Activated CD4-positive, alpha-beta T cell treated with anti-CD3 and anti-CD28 coated beads, Interleukin-2, amount 50 U/mL, for 16 hours (primary cell): Measurements from ENCODE around the gene TSPEAR.
"Not testable (repeated sequence)": the region's sequence is repeated elsewhere in the genome, so short reads cannot be mapped to it uniquely, and the experiment has no call there.

Source experiments
- DNase-seq: peaks from one replicate; pipeline ENCODE4 v3.0.0-alpha.2; 2020

The TSPEAR gene

DNA sequence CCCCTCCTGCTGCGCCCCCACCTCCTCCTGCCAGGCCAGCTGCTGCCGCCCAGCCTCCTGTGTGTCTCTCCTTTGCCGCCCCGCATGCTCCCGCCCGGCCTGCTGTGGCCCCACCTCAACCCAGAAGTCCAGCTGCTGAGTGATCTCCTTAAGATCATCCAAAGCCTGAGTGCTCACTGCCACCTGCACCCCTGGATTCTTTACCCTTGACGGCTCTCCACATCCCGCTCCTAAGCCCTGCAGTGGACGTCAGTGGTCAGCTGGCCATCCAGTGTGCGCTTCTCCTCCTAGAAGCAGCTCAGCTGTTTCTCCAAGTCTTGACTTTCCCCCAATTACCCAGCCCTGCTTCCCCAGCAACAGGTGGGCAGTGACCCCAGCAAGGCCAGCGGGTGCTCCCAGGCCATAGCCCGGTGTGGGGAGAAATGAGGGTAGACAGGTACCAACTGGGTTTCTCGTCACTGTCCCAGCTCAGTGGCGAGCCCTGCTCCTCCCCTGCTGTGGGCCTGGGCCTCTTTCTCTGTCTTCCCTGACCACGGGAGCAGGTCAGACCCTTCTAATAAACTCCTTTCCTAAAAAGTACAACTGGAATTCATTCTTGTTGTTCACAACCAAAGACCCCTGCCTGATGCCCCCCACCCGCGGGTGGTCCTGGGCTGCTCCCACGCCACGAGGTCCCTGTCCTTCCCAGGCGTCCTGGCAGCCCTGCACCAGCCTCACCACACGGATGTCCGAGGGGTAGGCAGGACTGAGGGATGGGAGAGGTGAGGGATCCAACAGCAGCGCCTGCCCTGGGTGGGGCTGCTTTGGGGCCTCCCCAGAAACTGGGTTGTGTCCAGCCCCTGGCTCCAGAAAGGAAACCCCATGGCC lies 109.5 kb downstream of the TSPEAR start:
- no peak for DNase-seq

DNA sequence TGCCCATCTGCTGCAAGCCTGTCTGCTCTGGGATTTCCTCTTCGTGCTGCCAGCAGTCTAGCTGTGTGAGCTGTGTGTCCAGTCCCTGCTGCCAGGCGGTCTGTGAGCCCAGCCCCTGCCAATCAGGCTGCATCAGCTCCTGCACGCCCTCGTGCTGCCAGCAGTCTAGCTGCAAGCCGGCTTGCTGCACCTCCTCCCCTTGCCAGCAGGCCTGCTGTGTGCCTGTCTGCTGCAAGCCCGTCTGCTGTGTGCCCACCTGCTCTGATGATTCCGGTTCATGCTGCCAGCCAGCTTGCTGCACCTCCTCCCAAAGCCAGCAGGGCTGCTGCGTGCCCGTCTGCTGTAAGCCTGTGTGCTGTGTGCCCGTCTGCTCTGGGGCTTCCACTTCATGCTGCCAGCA lies 110.3 kb downstream of the TSPEAR start:
- DNase-seq, result not testable (repeated sequence)

DNA sequence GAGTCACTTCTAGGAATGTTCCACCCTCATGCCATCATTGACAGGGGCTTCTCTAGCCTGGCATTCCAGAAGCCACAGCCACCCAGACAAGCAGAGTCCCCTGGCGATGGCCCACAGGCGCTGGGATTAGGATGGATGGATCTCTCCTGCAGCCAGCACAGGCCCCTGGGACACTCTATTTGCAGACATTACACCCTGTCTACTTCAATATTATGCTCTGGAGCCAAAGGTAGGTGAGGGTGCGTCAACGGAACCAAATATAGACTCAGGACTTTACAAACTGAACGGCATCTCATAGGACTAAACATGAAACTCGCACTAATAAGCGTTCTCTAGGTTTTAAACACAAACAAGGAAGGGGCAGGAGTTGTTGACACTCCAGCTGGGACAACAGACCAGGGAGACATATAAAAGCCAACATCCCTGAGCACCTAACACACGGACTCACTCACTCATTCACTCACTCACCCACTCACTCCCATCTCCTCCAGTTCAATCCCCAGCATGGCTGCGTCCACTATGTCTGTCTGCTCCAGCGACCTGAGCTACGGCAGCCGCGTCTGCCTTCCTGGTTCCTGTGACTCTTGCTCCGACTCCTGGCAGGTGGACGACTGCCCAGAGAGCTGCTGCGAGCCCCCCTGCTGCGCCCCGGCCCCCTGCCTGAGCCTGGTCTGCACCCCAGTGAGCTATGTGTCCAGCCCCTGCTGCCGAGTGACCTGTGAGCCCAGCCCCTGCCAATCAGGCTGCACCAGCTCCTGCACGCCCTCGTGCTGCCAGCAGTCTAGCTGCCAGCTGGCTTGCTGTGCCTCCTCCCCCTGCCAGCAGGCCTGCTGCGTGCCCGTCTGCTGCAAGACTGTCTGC lies 111.0 kb downstream of the TSPEAR start, which contains the start of gene KRTAP10-7:
Gene KRTAP10-7 (plus strand): TSS at position 480 of the 861 bp plus-strand sequence. CDS start 25 bp downstream, at position 505.
- DNase-seq, result not testable (repeated sequence)

DNA sequence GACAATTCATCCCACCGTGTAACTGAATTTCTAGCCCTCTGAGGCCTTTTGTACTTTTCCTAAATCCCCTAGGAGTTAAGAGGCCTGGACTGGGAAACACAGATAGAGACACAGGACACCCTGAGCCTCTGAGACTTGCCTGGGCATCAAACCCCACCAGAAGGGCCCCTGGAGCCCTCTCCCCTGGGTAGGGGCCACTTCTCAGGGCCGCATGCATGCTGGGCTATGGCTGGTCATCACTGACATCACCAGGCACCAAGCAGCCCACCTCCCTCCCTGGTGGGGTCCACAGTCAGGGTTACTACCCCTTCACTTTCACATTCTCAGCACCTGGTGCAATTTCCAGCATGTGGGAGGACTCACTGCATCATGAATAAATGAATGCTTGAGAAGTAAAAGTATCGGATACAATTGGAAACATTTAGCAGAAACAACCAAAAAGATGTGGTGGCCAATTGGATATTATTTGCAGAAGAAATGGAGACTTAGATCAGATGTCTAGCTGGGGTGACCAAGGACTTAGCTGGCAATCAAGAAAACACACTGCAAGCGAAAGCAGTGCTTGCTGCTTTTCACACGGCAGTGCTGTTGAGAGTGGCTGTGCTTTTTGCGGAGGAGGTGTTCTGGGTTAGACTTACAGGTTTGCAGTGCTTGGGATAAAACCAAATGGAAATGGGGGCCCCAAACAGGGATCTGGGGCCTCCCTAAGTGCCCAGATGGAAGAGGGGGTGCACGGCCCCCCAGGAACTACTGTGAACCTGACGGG lies 111.9 kb downstream of the TSPEAR start:
- no peak for DNase-seq

DNA sequence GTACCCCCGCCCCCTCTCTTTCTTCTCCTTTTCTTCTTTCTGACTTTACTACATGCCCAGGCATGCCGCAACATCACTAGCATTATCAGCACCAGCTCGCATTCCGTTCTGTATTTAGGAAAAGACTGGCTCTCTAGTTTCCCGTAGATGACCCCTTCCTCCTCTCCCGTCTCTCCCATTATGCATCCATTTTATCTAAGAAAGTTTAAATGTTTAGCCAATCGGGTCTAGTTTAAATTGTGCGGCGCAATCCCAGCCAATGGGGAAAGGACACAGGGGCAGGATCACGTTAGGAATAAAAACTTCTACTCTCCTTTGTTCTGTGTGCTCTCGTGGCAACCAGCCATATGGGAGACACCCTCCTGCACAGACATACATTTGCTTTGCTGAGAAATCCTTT lies 113.3 kb downstream of the TSPEAR start:
- no peak for DNase-seq

DNA sequence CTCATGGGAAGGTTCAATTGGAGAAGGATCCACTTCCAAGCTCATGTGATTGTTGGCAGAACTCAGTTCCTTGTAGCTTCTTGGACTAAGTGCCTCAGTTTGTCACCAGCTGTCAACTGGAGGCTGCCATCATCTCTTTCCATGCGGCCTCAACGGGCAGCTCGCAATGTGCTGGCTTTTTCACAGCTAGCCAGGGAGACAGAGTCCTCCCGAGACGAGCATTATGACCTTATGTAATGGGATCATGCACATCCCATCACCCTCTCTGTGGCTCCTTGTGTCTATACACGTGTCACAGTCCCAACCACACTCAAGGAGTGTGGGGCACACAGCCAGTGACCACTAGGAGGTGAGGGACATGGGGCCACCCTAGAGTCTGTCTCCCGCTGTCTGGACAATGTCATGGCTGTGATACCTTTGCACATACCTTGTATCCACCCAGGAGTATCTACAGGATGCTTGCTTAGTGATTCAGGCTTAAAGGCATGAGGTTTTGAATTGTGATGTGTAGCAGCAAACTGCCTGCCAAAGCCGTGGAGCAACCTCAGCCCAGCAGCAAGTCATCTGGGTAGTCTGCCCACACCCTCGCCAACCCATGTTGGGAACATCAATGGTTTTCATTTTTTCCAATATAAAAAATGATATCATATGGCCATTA lies 115.2 kb downstream of the TSPEAR start:
- no peak for DNase-seq

DNA sequence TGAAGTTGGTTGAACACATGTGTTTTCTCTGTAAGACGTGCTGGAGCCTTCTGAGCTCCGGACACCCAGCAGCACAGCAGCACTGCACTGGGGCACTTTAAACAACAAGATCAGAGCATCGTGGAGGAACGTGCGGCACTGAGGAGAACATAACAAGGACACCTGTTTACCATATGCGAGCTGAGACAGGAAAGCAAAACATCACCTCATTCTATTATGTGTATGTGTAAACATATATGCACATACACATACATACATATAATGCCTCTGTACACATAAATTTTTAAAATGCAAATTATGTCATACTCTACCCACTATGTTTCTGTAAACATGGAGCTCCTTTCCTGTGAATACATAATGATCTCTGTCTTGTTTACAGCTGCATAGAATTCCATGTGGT lies 115.8 kb downstream of the TSPEAR start:
- no peak for DNase-seq

DNA sequence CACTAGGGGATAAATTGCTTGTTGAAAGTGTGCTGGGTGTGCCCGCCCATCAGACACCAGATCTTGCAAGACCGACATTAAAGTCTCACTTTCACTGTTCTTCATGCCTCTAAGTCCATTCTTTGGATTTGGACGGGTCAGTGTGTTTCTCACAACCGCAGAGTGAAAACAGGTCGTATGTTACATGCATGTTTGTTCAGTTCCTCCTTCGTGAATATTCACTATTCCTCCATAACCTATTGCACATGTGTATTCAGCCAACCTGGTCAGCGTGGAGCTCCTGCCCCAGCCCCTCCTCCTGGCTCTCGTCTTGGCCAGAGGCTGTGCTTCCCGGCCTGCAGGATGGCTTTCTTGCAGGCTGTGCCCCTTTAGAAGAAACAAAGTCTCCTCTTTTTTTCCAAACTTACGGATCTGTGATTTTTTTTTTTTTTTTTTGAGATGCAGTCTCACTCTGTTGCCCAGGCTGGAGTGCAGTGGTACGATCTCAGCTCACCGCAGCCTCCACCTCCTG lies 116.9 kb downstream of the TSPEAR start:
- DNase-seq, result no peak

DNA sequence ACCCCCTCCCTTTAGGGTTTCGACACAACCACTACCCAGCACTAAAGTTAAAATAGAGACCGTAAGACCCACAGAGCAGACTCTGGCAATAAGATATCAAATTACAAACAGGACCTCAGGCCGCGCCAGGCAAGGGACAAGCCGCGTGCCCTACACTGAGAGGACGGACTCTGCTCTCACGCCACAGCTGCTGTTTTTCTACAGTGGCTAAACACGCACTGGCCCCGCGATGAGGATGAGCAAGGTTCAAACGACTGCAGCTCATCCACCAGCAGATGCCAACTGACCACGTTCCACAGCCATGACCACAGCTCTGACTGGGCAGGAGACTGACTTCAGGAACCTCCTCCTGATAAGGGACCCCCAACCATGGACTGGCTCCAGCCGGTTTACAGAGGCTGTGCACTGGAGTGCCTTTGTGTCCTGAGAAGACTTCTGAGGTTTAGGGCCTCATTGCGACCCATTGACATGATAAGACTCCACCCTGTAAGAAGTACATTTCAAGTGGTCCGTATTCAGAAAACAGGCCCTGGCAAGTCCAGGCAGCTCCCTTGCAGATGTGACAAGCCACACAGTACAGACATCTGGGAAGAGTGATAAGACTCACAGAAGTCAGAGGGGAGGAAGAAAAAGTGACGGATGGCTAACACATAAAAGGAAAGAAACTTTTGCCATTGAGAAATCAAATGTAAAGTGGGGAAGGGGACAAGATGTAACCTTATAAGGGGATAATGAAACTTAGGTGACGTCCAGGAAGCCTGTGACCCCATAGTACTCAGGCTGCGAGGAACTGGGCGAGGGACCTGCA lies 117.6 kb downstream of the TSPEAR start:
- no peak for DNase-seq

DNA sequence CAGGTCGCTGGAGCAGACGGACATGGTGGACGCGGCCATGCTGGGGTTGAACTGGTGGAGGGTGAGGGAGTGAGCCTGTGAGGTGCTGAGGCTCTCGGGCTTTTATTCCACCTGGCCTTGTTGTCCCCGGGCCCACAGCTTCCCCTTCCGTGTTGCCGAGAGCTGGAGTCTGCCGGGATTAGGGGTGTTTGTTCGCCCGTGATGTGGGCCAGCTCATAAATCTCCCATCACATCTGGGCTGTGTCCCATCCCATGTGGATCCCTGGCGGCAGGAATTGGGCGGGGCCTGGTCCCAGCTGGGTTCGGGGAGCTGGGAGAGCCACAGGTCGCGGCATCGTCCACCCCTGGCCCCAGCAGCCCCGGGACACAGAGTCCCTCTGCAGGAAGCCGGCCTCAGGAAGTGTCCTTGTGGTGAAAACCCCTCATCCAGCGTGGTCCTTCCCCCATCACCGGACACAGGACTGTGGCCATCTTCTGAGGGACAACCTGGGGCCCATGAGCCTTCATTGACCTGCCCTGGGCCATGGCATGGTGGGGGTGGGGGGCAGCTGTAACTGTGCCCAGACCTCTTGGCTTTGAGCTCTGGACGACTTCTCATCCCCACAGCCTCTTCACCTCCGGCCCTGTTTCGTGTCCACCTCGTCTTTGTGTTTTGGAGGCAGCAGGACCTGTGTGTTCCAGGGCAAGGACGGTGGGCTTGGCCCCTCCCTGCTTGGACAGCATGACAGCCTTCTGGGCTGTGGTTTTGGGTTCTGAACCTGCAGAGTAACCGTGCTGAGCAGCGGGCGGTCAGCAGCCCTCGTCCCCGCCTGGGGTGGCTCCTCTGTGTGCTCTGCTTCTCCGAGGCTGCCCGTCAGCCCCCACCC lies 118.7 kb downstream of the TSPEAR start, which contains the start of gene KRTAP10-6:
Gene KRTAP10-6 (minus strand): TSS at position 60 of the 866 bp plus-strand sequence. CDS start 21 bp downstream, at position 39.
- no peak for DNase-seq

DNA sequence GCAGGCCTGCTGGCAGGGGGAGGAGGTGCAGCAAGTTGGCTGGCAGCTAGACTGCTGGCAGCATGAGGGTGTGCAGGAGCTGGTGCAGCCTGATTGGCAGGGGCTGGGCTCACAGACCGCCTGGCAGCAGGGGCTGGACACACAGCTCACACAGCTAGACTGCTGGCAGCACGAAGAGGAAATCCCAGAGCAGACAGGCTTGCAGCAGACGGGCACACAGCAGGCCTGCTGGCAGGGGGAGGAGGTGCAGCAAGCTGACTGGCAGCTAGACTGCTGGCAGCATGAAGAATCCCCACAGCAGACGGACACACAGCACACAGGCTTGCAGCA lies 119.6 kb downstream of the TSPEAR start:
- DNase-seq, result not testable (repeated sequence)

DNA sequence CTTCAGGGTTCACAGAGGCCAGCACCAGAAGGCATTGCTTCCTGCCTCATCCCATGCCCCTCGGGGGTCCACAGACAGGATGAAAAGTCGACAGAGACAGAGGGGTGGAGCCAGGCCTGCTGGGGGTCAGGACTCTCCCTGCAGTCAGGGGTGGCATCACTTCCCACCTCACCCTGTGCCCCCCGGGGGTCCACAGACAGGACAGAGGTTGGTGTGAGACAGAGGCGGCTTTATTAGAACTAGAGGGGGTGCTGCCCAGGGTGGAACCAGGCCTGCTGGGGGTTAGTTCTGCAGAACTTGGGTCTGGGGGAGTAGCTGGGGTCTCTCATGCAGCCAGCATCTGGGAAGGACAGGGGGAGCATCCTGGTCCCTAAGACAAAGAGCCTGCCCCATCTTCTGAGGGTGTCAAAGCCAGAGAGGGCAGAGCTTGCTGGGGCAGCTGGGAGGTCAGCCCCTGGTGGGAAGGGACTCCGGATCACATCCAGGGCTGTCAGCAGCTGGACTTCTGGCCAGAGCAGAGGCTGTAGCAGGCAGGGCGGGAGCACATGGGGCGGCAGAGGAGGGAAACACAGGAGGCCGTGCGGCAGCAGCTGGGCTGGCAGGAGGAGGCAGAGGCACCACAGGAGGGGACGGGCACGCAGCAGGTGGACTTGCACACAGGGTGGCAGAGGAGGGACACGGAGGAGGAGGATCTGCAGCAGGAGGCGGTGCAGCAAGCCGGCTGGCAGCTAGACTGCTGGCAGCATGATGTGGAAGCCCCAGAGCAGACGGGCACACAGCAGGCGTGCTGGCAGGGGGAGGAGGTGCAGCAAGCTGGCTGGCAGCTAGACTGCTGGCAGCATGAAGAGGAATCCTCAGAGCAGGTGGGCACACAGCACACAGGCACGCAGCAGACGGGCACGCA lies 120.2 kb downstream of the TSPEAR start:
- not testable (repeated sequence) for DNase-seq

DNA sequence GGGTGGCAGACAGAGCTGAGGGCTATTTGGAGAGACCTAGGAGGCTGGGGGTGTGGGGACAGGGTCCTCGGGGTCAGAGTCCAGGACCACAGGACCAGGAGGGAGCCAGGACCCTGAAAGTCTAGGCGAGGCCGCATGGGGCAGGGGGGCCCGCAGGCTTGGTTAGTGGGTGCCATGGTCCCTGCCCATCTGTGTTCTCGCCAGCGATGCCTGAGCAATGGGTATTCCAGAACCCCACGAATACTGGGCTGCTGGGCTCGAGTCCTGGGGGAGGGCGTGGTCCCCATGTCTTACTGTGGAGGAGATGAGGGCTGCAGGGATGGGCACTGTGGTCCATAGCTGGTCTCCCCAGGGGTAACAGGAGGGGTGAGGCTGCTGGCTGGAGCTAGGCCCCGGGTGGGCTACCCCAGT lies 121.1 kb downstream of the TSPEAR start:
- no peak for DNase-seq

DNA sequence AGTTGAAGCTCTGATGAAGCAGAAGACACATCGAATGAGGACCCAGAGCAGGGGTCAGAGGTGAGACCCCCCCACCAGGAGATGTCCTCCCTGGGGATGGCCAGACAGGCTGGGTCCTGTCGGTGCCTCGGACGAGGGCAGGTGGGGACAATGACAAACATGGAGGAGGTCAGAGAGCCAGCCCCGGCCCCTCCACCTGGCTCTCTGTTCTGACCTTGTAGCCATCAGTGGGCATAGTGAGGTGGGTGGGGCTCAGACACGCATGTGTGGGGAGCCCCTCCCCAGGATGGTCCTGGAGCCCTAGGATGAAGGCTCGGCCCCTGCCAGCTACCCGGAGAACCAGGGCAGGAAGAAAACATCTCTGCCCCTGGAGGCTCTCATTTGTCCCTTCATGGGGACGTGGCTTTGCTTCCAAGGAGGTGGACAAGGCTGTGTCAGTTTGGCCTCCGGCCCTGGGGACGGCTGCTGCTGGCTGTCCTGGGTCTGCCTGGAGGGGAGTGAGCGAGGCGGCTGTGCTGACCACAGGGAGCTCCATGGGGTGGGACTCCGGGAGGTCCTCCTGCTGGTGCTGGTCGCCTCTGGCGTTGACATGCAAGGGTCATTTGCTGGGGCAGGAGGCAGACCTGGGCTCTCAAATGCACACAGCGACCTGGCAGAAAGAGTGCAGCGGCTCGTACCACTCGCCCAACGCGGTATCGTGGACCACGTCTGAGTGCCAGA lies 121.6 kb downstream of the TSPEAR start:
- DNase-seq, result no peak

DNA sequence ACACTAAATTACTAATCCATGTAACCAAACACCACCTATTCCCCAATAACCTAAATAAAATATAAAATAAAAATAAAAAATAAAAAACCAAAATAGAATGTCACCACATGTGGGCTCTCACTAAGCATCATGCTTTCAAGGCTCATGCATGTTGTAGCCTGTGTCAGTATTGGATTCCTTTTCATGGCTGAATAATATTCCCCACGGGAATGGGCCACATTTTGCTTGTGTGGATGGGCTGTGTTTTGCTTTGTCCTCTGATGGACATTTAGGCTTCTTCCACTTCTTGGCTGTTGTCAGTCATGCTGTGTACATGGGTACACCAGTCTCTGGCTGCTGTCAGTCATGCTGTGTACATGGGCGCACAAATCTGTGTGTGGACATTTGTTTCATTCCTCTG lies 122.3 kb downstream of the TSPEAR start:
- no peak for DNase-seq

DNA sequence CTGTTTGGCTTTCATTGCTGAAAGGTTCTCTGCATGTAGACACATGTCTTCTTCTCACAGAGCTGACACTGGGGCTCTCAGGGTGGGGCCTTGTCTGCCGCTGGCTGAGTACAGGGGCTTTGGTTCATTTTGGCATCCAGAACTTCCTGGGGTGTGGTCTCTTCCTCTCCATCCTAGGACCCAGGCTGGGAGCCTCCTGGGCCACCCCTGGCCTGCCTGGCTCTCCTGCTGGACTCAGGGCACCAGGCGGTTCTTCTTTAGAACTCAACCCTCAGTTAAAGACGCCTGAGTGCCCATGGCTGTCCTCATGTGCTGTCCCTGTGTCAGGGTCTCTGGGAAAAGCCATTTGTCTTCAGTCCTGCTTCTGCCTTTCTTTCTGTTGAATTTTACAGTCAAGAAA lies 125.5 kb downstream of the TSPEAR start:
- DNase-seq, result no peak

DNA sequence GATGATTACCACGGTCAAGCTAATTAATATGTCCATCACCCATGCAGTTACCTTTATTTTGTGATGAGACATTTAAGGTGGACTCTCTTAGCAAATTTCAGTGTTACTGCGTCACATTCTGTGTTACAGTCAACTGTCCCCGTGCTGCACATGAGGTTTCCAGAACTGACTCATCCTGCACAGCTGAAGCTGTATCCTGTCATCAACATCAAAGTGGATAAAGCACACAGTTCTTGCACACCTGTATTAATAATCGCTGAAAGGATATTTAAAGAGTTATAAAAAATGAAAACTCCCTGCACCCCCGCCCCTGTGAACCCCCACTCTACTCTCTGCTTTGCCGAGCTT lies 127.6 kb downstream of the TSPEAR start:
- peak; percentile 41 for DNase-seq

DNA sequence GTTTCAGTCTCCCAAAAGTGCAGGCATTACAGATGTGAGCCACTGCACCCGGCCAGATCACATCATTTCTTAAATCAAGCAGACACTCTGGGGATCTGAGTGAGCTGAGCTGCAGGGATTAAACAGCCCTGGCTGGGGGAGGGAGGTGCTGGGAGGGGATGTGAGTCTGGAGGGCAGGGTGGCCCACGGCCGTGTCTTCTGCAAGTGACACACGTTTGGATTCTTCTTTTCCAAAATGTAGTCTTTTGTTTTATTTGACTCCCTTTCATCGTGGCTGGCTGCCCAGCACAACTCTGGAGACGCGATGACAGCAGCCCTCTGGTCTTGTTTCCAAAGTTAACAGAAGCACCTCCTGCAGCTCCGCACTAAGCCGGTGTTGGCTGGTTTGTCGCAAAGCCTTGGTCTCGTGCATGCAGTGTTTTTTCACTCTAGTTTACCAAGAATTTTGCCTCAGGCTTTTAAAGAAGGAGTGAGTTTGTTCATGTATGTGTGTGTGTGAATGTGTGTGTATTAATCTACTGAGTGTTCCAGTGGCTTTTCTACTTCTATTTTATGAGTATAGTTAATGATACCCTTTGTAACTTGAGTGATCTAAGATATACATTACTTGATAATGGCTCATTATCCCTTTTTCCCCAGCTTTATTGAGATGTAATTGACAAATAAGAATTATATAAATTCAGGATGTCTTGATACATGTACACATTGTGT lies 128.1 kb downstream of the TSPEAR start:
- DNase-seq, result no peak
